Upper lobe of right lung (tissue), 1 donor: Measurements from ENCODE around the gene NDUFA8. TPM values are rescaled to one million over a fixed set of nuclear protein-coding genes. Genes with fewer than 3 reads are reported as not detected.
A peak's percentile ranks its signal among the peaks of the same experiment; 100 is the strongest.

Source experiments
- ATAC-seq: fragments of 200-7000 bp; cut with Tn5 transposase; one replicate; pipeline ENCODE4 v1.9.1; 2020; ENCODE audit warnings: mild to moderate bottlenecking, moderate library complexity
- DNase-seq: peaks from one replicate; pipeline ENCODE4 v3.0.0-alpha.2; 2020
- H3K27ac ChIP-seq: fragments of 200-600 bp; one replicate; pipeline ENCODE4 v1.8.0; 2022
- H3K27me3 ChIP-seq: fragments of 200-600 bp; one replicate; pipeline ENCODE4 v1.8.0; 2022; ENCODE audit warnings: mild to moderate bottlenecking
- H3K36me3 ChIP-seq: fragments of 200-600 bp; one replicate; pipeline ENCODE4 v1.8.0; 2022
- H3K4me1 ChIP-seq: fragments of 200-600 bp; one replicate; pipeline ENCODE4 v1.8.0; 2022
- H3K4me3 ChIP-seq: fragments of 200-600 bp; one replicate; pipeline ENCODE4 v1.8.0; 2022; ENCODE audit warnings: mild to moderate bottlenecking
- H3K9me3 ChIP-seq: fragments of 200-600 bp; one replicate; pipeline ENCODE4 v1.8.0; 2022
- intact Hi-C: fragments of 100-400 bp; cut with DNase I; formaldehyde crosslinking; loops from one replicate; pipeline ENCODE4 v1.11.0; 2022
- total RNA-seq: library from RNA; stranded (reverse); fragmentation: NEBNext Ultra II Directional; extraction: Animal tissue kit (Norgen Biotek cat#: 25700); gene quantifications from one replicate; pipeline ENCODE4 v1.2.1, GENCODE V29; 2021
- TF ChIP-seq, protein P1 (sequence below): fragments of 200-600 bp; IDR thresholded peaks from one replicate; pipeline ENCODE4 v1.8.0; 2022; ENCODE audit warnings: antibody characterized with exemption
- donor health status: DM: no; HTN: yes; CAD: no; lungs with severe emphysema.

The NDUFA8 gene
- total RNA-seq, 1 donor from 2014 or later = 41.5 TPM

- Histone ChIP-seq H3K27me3 (no peaks in the 10 kb centered on the region), H3K36me3 (no peaks in the 10 kb centered on the region), H3K4me1 (no peaks in the 10 kb centered on the region), H3K4me3 (no peak overlapping the region), H3K27ac (no peak overlapping the region), H3K9me3 (no peaks in the 10 kb centered on the region)
- DNase-seq = no peak
- no peak for ATAC-seq
- TF ChIP-seq, protein P1, sequence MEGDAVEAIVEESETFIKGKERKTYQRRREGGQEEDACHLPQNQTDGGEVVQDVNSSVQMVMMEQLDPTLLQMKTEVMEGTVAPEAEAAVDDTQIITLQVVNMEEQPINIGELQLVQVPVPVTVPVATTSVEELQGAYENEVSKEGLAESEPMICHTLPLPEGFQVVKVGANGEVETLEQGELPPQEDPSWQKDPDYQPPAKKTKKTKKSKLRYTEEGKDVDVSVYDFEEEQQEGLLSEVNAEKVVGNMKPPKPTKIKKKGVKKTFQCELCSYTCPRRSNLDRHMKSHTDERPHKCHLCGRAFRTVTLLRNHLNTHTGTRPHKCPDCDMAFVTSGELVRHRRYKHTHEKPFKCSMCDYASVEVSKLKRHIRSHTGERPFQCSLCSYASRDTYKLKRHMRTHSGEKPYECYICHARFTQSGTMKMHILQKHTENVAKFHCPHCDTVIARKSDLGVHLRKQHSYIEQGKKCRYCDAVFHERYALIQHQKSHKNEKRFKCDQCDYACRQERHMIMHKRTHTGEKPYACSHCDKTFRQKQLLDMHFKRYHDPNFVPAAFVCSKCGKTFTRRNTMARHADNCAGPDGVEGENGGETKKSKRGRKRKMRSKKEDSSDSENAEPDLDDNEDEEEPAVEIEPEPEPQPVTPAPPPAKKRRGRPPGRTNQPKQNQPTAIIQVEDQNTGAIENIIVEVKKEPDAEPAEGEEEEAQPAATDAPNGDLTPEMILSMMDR = no peak
- intact Hi-C loops = no loop called here
These were observed 32.0 kb upstream of the NDUFA8 start for GRCh38 chr9:122191584-122191983.

DNA sequence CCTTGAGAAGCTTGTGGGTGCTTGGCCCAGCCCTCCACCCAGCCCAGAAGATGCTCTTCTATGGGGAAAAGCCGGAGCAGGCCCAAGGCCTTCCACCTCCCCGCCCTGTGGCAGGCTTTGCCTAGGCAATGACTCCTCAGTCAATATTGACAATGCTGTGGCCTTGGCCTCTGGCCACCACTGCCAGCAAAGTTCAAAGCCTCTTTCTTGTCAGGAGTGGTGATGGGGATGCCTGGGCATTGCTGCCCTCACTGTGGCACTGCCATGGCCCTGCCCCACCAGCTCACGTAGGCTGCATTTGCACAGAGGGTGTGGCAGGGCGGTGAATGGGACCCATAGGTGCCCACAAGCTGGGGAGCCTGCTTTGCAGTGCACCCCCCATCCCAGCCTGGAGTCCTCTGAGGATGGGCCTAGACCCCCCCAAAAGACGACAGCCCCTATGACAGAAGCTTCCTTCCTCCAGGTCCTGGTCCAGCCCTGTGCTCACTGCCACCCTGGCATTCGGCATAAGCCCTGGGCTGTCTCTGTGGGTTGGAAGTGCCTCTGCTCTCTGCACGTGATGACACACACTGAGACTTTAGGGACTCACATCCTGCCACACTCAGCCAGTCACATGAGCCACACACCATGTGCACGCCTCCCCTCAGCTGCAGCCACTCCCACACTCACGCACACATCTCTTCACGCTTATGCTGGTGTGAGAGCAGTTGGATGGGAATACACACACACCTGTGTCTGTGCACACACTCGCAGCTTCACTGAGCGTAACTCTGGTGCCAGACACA lies 31.2 kb upstream of the NDUFA8 start:
- intact Hi-C loops = no loop called here
- Histone ChIP-seq H3K27ac (no peak overlapping the region), H3K27me3 (no peaks in the 10 kb centered on the region), H3K9me3 (no peaks in the 10 kb centered on the region), H3K36me3 (no peaks in the 10 kb centered on the region), H3K4me3 (no peak overlapping the region), H3K4me1 (no peaks in the 10 kb centered on the region)
- ATAC-seq (no peak), DNase-seq (no peak)
- TF ChIP-seq, protein P1 = no peak

DNA sequence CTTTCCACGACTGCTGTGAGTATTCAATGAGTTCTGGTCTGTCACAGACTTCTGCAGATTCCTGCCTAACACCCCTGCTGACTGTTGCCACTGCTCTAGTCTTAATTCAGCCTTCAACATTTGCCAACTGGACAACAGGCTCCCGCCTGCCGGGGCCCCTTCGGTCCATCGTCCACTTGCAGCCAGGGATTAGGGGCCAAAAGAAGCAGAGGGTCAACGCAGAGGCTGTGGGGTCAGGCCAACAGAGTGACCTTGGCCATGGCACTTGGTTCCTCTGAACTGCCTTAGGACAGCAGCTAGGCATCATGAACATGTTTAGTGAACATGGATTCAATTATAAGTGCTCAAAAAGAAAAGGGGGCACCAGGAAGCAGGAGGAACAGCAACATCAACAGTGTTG lies 28.8 kb upstream of the NDUFA8 start:
- TF ChIP-seq, protein P1 = no peak
- intact Hi-C loops = no loop called here
- Histone ChIP-seq H3K9me3 (no peaks in the 10 kb centered on the region), H3K27ac (no peak overlapping the region), H3K4me1 (no peaks in the 10 kb centered on the region), H3K4me3 (no peak overlapping the region), H3K27me3 (no peaks in the 10 kb centered on the region), H3K36me3 (no peaks in the 10 kb centered on the region)
- no peak for ATAC-seq
- DNase-seq = no peak

- intact Hi-C loops = no loop called here
- Histone ChIP-seq H3K9me3 (no peaks in the 10 kb centered on the region), H3K27me3 (no peaks in the 10 kb centered on the region), H3K27ac (no peak overlapping the region), H3K4me3 (no peak overlapping the region), H3K36me3 (no peaks in the 10 kb centered on the region), H3K4me1 (no peaks in the 10 kb centered on the region)
- ATAC-seq (no peak), DNase-seq (no peak)
- TF ChIP-seq, protein P1 = no peak
These were observed 27.3 kb upstream of the NDUFA8 start for GRCh38 chr9:122186777-122187470.

- ATAC-seq = no peak
These were observed 26.7 kb upstream of the NDUFA8 start for GRCh38 chr9:122186301-122186700.

More at GRCh38 chr9:122186301-122186700, 26.7 kb upstream of the NDUFA8 start:
- Histone ChIP-seq H3K36me3 (no peaks in the 10 kb centered on the region), H3K27ac (no peak overlapping the region), H3K4me3 (no peak overlapping the region), H3K4me1 (no peaks in the 10 kb centered on the region), H3K9me3 (no peaks in the 10 kb centered on the region), H3K27me3 (no peaks in the 10 kb centered on the region)
- TF ChIP-seq, protein P1 = no peak
- peak; percentile 44 for DNase-seq
- intact Hi-C loops = no loop called here
